Heart right ventricle (tissue), 16 donors: ENCODE measurements around the gene PROB1. TPM values are rescaled to one million over a fixed set of nuclear protein-coding genes. Genes with fewer than 3 reads are reported as not detected.

Experiments
- ATAC-seq, 8 donors: fragments of 200-7000 bp; cut with Tn5 transposase; one replicate each; pipeline ENCODE4 v1.9.1; 2020; ENCODE audit warnings: mild to moderate bottlenecking in 8 of 8, moderate library complexity in 8 of 8, moderate number of reproducible peaks in 1 of 8
- DNase-seq, 2 donors: peaks; one replicate each; pipeline ENCODE4 v3.0.0-alpha.2; 2020
- H3K27ac ChIP-seq, 10 donors: fragments of 200-600 bp; sonication (generic) in 2 of 10; one replicate each; pipeline versions ENCODE4 v1.5.0 to v1.8.0; 2020 to 2022; ENCODE audit warnings: mild to moderate bottlenecking in 3 of 10
- H3K27me3 ChIP-seq, 7 donors: fragments of 200-600 bp; one replicate each; pipeline ENCODE4 v1.8.0; 2021 to 2022; ENCODE audit warnings: mild to moderate bottlenecking in 2 of 7
- H3K36me3 ChIP-seq, 9 donors: fragments of 200-600 bp; sonication (generic) in 1 of 9; one replicate each; pipeline versions ENCODE4 v1.5.0 to v1.8.0; 2020 to 2022; ENCODE audit warnings: mild to moderate bottlenecking in 2 of 9
- H3K4me1 ChIP-seq, 9 donors: fragments of 200-600 bp; sonication (generic) in 1 of 9; one replicate each; pipeline versions ENCODE4 v1.5.0 to v1.8.0; 2020 to 2022; ENCODE audit warnings: mild to moderate bottlenecking in 4 of 9
- H3K4me3 ChIP-seq, 10 donors: fragments of 200-600 bp; sonication (generic) in 2 of 10; one replicate each; pipeline versions ENCODE4 v1.5.0 to v1.8.0; 2020 to 2022; ENCODE audit warnings: mild to moderate bottlenecking in 7 of 10, moderate library complexity in 2 of 10
- H3K9me3 ChIP-seq, 11 donors: fragments of 200-600 bp in 10 of 11; sonication (generic) in 2 of 11; one replicate each; pipeline versions ENCODE4 v1.5.0 to v1.8.0; 2013 to 2022; ENCODE audit warnings: mild to moderate bottlenecking in 2 of 11, control low read depth in 1 of 11, moderate library complexity in 1 of 11
- WGBS, 2 donors: extraction: QIAGEN DNeasy Blood & Tissue Kit; methylation state at CpG; one replicate each; pipeline ENCODE4 v1.1.7; 2013; ENCODE audit warnings: inconsistent platforms in 1 of 2; 5-methylcytosine and 5-hydroxymethylcytosine counted together
- intact Hi-C, 10 donors: fragments of 100-400 bp; cut with DNase I; formaldehyde crosslinking; loops; one replicate each; pipeline versions ENCODE4 v1.11.1 to v1.14.2; 2022
- polyA plus RNA-seq, 2 donors: library from polyadenylated mRNA; stranded (reverse); fragments of 200-250 nt; gene quantifications; one replicate each; pipeline ENCODE4 v1.2.3, GENCODE V29; 2013
- total RNA-seq, 10 donors: library from RNA; stranded (reverse); fragmentation: NEBNext Ultra II Directional in 3 of 10; extraction: Animal tissue kit (Norgen Biotek cat#: 25700) in 3 of 10; gene quantifications; one replicate each; pipeline versions ENCODE4 v1.2.1 to v1.2.4, GENCODE V29; 2021 to 2023
- TF ChIP-seq, protein P1 (sequence below), 9 donors: fragments of 200-600 bp; sonication (generic) in 2 of 9; IDR thresholded peaks; one replicate each; pipeline versions ENCODE4 v1.5.0 to v1.8.0; 2021 to 2022; ENCODE audit warnings: antibody characterized with exemption in 9 of 9, mild to moderate bottlenecking in 5 of 9, moderate library complexity in 1 of 9
- donor health status: Arrhythmogenic right ventricular cardiomyopathy.
- donor health status: ischemic (EF 13 %, LVEDD 7.1; RV severe dilation, severe dysfunction).
- donor health status: healthy with polysubstance abuse.
- donor health status: DM: no; HTN: yes; CAD: no.
- donor health status: DM: no; HTN: no; CAD: no.
- donor health status: ischemic (EF 25% LVEDD 6.9; RV normal size, moderate dysfunction).
- donor health status: ischemic (EF 25% LVEDD 5.7; RV mildly dilated, moderate dysfunction).
- donor health status: healthy.
- donor health status: DM: yes; HTN: yes; CAD: no.
- donor health status: Ischemic cardiomyopathy.
- donor health status: ischemic (EF 35%, LVEDD 5.7; RV mildly dilated, moderate dysfunction).
- donor health status: nonischemic (EF 11% LVEDD 7.7; RV severe dilation, severe dysfunction).
- donor health status: DM: yes; HTN: yes; CAD: no.
- donor health status: PGD.
- donor health status: ischemic (EF 29% LVEDD 5.4; RV normal size, mild dysfunction).
- donor health status: nonischemic (EF 23%, LVEDD 6.1; RV moderate dilation, normal function).

PROB1 gene
- total and polyA plus RNA-seq, 12 donors, result 12.2 to 64.8 (median 33.8) TPM

DNA sequence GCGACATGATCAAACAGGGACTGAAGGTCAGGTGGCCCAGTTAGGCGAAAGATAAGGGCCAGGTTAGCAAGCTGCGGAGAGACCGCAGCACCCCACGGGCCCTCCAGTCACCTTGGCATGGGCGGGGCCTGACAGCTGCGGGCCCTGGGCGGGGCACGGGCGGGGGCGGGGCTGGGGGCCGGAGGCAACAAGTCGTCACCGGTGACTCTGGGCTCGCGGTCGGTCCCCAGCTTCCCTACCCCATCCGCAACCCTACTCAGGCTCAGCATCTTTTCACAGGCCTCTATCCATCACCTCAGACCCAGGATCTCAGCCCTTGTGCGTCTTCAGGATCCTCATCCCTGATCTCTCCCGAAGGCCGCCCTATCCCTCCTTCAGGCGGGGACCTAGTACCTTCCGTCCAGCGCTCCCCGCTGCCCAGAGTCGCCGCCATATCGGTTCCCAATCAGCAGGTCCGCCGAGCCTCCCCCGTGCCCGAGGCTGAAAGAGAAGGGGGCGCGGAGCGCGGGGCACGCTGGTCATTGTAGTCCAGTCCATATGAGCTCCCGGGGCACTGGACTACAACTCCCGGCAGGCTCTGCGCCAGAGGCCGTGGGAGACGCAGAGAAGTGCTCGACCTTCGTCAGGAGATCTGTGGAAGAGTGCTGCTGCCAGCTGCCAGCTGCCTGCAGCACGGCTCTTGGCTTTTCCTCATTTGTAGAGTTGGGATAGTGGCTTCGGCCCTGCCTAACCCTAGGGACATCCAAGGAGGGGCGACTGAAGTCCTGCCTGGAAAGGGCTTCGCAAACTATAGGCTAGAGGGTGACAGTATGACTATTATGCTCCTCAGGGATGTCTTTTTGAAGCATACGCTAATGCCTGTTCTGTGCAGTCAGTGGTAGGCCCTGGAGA, 44.4 kb upstream of the PROB1 start, which contains the start of gene DNAJC18:
DNAJC18 (minus strand) TSS at position 513 of the 891 bp plus-strand sequence; CDS start at position 433, 80 bp downstream.
- H3K4me1 ChIP-seq, result peaks cover 0 to 22% (median 12%) of the 10 kb centered on the region in 9 donors
- ATAC-seq (peak; percentile 98 to 99 (median 99)), DNase-seq (peak; percentile 94 to 95)
- peaks cover 0 to 32% (median 9%) of the 10 kb centered on the region in 9 donors for H3K36me3 ChIP-seq
- 3% methylated on average over 49 of the region's 49 CpGs for WGBS, 2 donors
- H3K4me3 ChIP-seq, result peak within 1 kb of the TSS; percentile 47 to 95 (median 78)
- TF ChIP-seq, protein P1, sequence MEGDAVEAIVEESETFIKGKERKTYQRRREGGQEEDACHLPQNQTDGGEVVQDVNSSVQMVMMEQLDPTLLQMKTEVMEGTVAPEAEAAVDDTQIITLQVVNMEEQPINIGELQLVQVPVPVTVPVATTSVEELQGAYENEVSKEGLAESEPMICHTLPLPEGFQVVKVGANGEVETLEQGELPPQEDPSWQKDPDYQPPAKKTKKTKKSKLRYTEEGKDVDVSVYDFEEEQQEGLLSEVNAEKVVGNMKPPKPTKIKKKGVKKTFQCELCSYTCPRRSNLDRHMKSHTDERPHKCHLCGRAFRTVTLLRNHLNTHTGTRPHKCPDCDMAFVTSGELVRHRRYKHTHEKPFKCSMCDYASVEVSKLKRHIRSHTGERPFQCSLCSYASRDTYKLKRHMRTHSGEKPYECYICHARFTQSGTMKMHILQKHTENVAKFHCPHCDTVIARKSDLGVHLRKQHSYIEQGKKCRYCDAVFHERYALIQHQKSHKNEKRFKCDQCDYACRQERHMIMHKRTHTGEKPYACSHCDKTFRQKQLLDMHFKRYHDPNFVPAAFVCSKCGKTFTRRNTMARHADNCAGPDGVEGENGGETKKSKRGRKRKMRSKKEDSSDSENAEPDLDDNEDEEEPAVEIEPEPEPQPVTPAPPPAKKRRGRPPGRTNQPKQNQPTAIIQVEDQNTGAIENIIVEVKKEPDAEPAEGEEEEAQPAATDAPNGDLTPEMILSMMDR (IDR thresholded peaks at IDR 0.05), result no peak
- no peaks in the 10 kb centered on the region for H3K9me3 ChIP-seq
- intact Hi-C loops, result loop anchor here in 1 of 10 donors (5.0 kb wide), 1 partner anchor 43 kb away; the partner anchor contains the start of gene STING1
- H3K27me3 ChIP-seq, result no peaks in the 10 kb centered on the region
- H3K27ac ChIP-seq, result peak within 1 kb of the TSS; percentile 85 to 98 (median 92)

DNA sequence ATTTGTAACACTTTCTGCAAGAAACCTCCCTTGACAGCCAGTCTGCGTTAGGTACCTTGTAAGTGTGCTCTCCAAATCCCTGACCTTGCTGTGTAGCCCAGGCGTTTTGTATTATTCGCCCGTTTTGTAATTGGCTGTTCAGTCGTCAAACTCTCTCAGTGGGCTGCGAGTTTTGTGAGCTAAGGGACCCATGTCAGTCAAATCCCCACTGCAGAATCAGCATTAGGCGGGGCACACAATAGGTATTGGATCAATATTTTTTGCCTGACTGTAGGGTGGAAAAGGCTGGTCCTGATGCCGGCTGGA, 43.8 kb upstream of the PROB1 start:
- DNase-seq (no peak), ATAC-seq (no peak)
- Histone ChIP-seq H3K4me3 (peak overlapping the region; percentile 47 to 95 (median 78)), H3K9me3 (no peaks in the 10 kb centered on the region), H3K36me3 (peaks cover 0 to 38% (median 15%) of the 10 kb centered on the region in 9 donors), H3K4me1 (peaks cover 0 to 16% (median 12%) of the 10 kb centered on the region in 9 donors), H3K27me3 (no peaks in the 10 kb centered on the region), H3K27ac (peak overlapping the region; percentile 85 to 98 (median 92))
- intact Hi-C loops, result loop anchor here in 1 of 10 donors (5.0 kb wide), 1 partner anchor 44 kb away; the partner anchor contains the start of gene STING1
- WGBS, 2 donors, result 26% methylated on average over 8 of the region's 8 CpGs
- TF ChIP-seq, protein P1 (IDR thresholded peaks at IDR 0.05), result no peak

DNA sequence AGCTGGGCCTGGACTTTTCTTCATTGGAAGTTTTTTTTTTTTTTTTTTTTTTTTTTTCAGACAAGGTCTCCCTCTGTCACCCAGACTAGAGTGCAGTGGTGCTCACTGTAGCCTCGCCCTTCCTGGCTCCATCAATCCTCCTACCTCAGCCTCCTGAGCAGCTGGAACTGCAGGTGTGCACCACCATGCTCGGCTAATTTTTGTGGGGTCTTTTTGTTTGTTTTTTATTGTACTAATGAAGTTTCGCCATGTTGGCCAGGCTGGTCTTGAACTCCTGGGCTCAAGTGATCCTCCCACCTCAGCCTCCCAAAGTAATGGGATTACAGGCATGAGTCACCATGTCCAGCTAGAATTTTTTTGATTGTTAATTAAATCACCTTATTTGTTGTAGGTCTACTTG, 40.8 kb upstream of the PROB1 start:
- Histone ChIP-seq H3K27me3 (no peaks in the 10 kb centered on the region), H3K36me3 (peaks cover 0 to 68% (median 22%) of the 10 kb centered on the region in 9 donors), H3K4me3 (no peak overlapping the region), H3K27ac (no peak overlapping the region), H3K4me1 (peaks cover 0 to 16% (median 12%) of the 10 kb centered on the region in 9 donors), H3K9me3 (no peaks in the 10 kb centered on the region)
- 95 to 97% methylated on average over 3 of the region's 3 CpGs for WGBS, 2 donors
- intact Hi-C loops, result loop anchor here in 1 of 10 donors (5.0 kb wide), 1 partner anchor 47 kb away; the partner anchor contains the start of gene STING1
- DNase-seq (no peak), ATAC-seq (no peak)
- TF ChIP-seq, protein P1 (IDR thresholded peaks at IDR 0.05), result no peak

DNA sequence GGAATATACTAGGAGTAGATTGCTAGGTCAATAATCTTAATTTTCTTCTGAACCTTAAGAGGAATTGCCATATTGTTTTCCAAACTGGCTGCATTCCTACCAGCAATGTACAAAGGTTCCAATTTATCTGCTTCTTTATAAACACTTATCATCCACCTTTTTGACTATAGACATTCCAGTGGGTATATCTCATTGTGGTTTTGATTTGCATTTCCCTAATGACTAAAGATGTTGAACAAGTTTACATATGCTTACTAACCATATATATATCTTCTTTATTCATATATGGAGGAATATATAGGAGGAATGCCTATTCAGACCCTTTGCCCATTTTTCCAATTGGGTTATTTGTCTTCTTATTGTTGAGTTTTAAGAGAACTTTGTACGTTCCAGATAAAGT, 36.8 kb upstream of the PROB1 start:
- Histone ChIP-seq H3K4me3 (no peak overlapping the region), H3K9me3 (no peaks in the 10 kb centered on the region), H3K4me1 (no peaks in the 10 kb centered on the region), H3K27me3 (no peaks in the 10 kb centered on the region), H3K27ac (no peak overlapping the region), H3K36me3 (peaks cover 0 to 99% (median 38%) of the 10 kb centered on the region in 9 donors)
- TF ChIP-seq, protein P1 (IDR thresholded peaks at IDR 0.05), result no peak
- intact Hi-C loops, result no loop called here
- WGBS, 2 donors, result 85% methylated on average over 1 of the region's 1 CpG
- no peak for DNase-seq
- no peak for ATAC-seq
